ENCODE results near the gene COPG1. TPM values are rescaled to one million over a fixed set of nuclear protein-coding genes. Genes with fewer than 3 reads are reported as not detected.

The COPG1 gene
- total RNA-seq, 4 donors from 2014 or later: 55.6 to 89.1 (median 70.4) TPM

DNA sequence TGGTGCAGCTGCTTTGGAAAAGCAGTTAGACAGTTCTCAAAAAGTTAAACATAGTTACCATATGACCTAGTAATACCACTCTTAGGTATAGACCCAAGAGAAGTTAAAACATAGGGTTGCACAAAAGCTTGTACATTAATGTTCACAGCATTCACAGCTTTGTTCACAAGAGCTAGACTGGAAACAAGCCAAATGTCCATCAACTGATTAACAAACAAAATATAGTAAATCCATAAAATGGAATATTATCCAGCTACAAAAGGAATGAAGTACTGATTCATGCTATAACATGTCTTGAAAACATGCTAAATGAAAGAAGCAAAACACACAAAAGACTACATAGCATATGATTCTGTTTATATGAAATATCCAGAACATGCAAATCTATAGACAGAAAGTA is 2.8 kb upstream of the COPG1 start:
- no peak for DNase-seq (ENCODE audit: extremely low spot score)
- TF ChIP-seq POLR2A (IDR thresholded peaks at IDR 0.05; ENCODE audit: low read depth) (no peak), EP300 (IDR thresholded peaks at IDR 0.05) (no peak), CTCF (IDR thresholded peaks at IDR 0.05) (no peak), POLR2AphosphoS5 (IDR thresholded peaks at IDR 0.05) (no peak)
- Histone ChIP-seq H3K4me1 (peaks cover 24 to 52% (median 42%) of the 10 kb centered on the region in 4 donors), H3K9me3 (no peaks in the 10 kb centered on the region), H3K36me3 (peaks cover 0 to 6% (median 4%) of the 10 kb centered on the region in 4 donors), H3K27me3 (no peaks in the 10 kb centered on the region), H3K27ac (replicated peaks in 1 of 4) (no peak overlapping the region), H3K4me3 (no peak overlapping the region)
- intact Hi-C loops (cut with DNase I): loop anchor here (5.0 kb wide), 2 partner anchors 64 to 194 kb away; partner anchors contain the start of gene CNBP

DNA sequence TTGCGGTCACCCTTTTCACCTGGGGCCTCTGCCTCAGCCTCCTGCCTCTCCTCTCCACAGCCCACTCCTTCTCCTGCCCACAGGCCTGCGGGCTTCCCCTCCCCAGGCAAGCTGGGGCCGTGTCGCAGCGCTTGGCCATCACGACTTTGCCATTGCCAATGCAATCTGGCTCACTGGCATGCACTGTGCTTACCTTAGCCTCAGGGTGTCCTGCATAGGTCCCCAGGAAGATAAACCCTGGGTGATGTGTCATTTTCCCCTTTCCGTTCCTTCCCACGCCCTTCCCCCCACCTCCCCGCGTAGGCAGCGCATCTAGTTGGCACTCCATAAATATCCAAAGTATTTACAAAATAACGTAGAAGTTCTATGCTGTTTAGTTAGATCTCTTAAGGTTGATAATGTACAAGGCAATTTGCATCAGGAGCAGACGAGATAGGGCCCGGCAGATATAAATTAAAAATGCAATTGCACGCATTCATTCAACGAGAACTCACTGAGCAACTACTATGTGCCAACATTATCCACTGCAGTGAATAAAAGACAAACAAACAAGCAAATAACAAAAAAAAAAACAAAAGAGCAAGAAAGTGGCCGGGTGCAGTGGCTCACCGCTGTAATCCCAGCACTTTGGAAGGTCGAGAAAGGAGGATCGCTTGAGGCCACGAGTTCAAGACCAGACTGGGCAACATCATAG is 973 bp upstream of the COPG1 start:
- peak overlapping the region; percentile 82 to 93 (median 88) for H3K4me3 ChIP-seq
- intact Hi-C loops (cut with DNase I): loop anchor here (5.0 kb wide), 2 partner anchors 66 to 196 kb away; partner anchors contain the start of gene CNBP
- no peaks in the 10 kb centered on the region for H3K9me3 ChIP-seq
- H3K27ac ChIP-seq (replicated peaks in 1 of 4): peak overlapping the region; percentile 82 to 86 (median 84)
- no peak for TF ChIP-seq POLR2AphosphoS5 (IDR thresholded peaks at IDR 0.05)
- TF ChIP-seq CTCF (IDR thresholded peaks at IDR 0.05): no peak
- TF ChIP-seq EP300 (IDR thresholded peaks at IDR 0.05): no peak
- no peak for TF ChIP-seq POLR2A (IDR thresholded peaks at IDR 0.05; ENCODE audit: low read depth)
- H3K36me3 ChIP-seq: peaks cover 11 to 24% (median 21%) of the 10 kb centered on the region in 4 donors
- 60% methylated on average over 21 of the region's 21 CpGs for WGBS
- no peaks in the 10 kb centered on the region for H3K27me3 ChIP-seq
- peaks cover 24 to 65% (median 48%) of the 10 kb centered on the region in 4 donors for H3K4me1 ChIP-seq
- DNase-seq (ENCODE audit: extremely low spot score): no peak

DNA sequence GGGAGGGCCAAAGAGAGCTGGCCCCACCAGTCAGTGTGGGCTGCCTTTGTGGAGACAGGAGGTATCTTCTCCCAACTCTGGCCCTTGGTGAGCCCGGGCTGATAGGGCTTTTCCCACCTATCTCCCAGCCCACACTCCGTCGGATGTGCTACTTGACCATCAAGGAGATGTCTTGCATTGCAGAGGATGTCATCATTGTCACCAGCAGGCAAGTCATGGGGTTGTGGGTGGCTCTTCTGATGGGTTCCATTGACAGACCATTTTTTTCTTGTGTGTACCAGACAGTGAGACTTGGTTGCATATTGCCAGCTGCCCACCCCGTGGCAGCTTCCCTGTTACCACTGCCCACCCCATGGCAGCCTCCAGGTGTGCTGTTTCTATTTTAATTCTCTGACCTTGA is 3.3 kb downstream of the COPG1 start:
- TF ChIP-seq POLR2A (IDR thresholded peaks at IDR 0.05; ENCODE audit: low read depth) (no peak), POLR2AphosphoS5 (IDR thresholded peaks at IDR 0.05) (no peak), EP300 (IDR thresholded peaks at IDR 0.05) (no peak), CTCF (IDR thresholded peaks at IDR 0.05) (no peak)
- WGBS: 74% methylated on average over 4 of the region's 4 CpGs
- peaks cover 17 to 45% (median 35%) of the 10 kb centered on the region in 4 donors for H3K4me1 ChIP-seq
- no peaks in the 10 kb centered on the region for H3K27me3 ChIP-seq
- H3K36me3 ChIP-seq: peaks cover 55 to 66% (median 64%) of the 10 kb centered on the region in 4 donors
- intact Hi-C loops (cut with DNase I): no loop called here
- DNase-seq (ENCODE audit: extremely low spot score): no peak
- no peak overlapping the region for H3K4me3 ChIP-seq
- no peaks in the 10 kb centered on the region for H3K9me3 ChIP-seq
- no peak overlapping the region for H3K27ac ChIP-seq (replicated peaks in 1 of 4)

- 87% methylated on average over 12 of the region's 12 CpGs for WGBS
- Histone ChIP-seq H3K36me3 (peaks cover 70 to 85% (median 83%) of the 10 kb centered on the region in 4 donors), H3K27ac (replicated peaks in 1 of 4) (no peak overlapping the region), H3K27me3 (no peaks in the 10 kb centered on the region), H3K4me3 (no peak overlapping the region), H3K9me3 (no peaks in the 10 kb centered on the region), H3K4me1 (peaks cover 6 to 32% (median 23%) of the 10 kb centered on the region in 4 donors)
- TF ChIP-seq CTCF (IDR thresholded peaks at IDR 0.05): no peak
- no peak for TF ChIP-seq EP300 (IDR thresholded peaks at IDR 0.05)
- no peak for TF ChIP-seq POLR2A (IDR thresholded peaks at IDR 0.05; ENCODE audit: low read depth)
- no peak for TF ChIP-seq POLR2AphosphoS5 (IDR thresholded peaks at IDR 0.05)
- no peak for DNase-seq (ENCODE audit: extremely low spot score)
- intact Hi-C loops (cut with DNase I): no loop called here
Observed at GRCh38 chr3:129254536-129255230, 5.3 kb downstream of the COPG1 start.
